GM23338 (cell line): ENCODE measurements around the gene KRTAP20-1. TPM values are rescaled to one million over a fixed set of nuclear protein-coding genes. Genes with fewer than 3 reads are reported as not detected.

Source experiments
- ATAC-seq: fragments of 200-7000 bp; cut with Tn5 transposase; 3 replicates; pipeline ENCODE4 v1.9.1; 2020
- DNase-seq: peaks from one replicate; pipeline ENCODE4 v3.0.0-alpha.2; 2015; ENCODE audit warnings: low spot score
- H2AFZ ChIP-seq: fragments of 200-600 bp; sonication (generic); 2 replicates; pipeline ENCODE4 v1.8.0; 2016; ENCODE audit warnings: antibody characterized with exemption, mild to moderate bottlenecking, moderate library complexity
- H3F3A ChIP-seq: fragments of 200-600 bp; sonication (generic); replicated peaks from 2 replicates; pipeline ENCODE4 v1.8.0; 2017; ENCODE audit warnings: antibody characterized with exemption, mixed run types, low read depth
- H3K27ac ChIP-seq: fragments of 200-600 bp; sonication (generic); 2 replicates; pipeline ENCODE4 v1.6.1; 2016; ENCODE audit warnings: low read depth
- H3K27me3 ChIP-seq: fragments of 200-600 bp; sonication (generic); 2 replicates; pipeline ENCODE4 v1.8.0; 2016; ENCODE audit warnings: mild to moderate bottlenecking, mixed run types, moderate library complexity; ENCODE audit not compliant: insufficient read depth
- H3K36me3 ChIP-seq: fragments of 200-600 bp; sonication (generic); 2 replicates; pipeline ENCODE4 v1.8.0; 2016; ENCODE audit warnings: mild to moderate bottlenecking; ENCODE audit not compliant: insufficient read depth
- H3K4me1 ChIP-seq: fragments of 200-600 bp; sonication (generic); 2 replicates; pipeline ENCODE4 v1.8.0; 2016; ENCODE audit warnings: mild to moderate bottlenecking, moderate library complexity; ENCODE audit not compliant: insufficient read depth
- H3K4me2 ChIP-seq: fragments of 200-600 bp; sonication (generic); 2 replicates; pipeline ENCODE4 v1.7.1; 2017; ENCODE audit warnings: mixed run types
- H3K4me3 ChIP-seq: fragments of 200-600 bp; sonication (generic); 2 replicates; pipeline ENCODE4 v1.6.1; 2016; ENCODE audit warnings: mixed run types
- H3K79me2 ChIP-seq: fragments of 200-600 bp; sonication (generic); replicated peaks from 2 replicates; pipeline ENCODE4 v1.8.0; 2017; ENCODE audit warnings: mild to moderate bottlenecking; ENCODE audit not compliant: insufficient read depth
- H3K9me2 ChIP-seq: fragments of 200-600 bp; sonication (generic); 2 replicates; pipeline ENCODE4 v1.8.0; 2017; ENCODE audit not compliant: insufficient read depth
- H4K20me1 ChIP-seq: fragments of 200-600 bp; sonication (generic); replicated peaks from 2 replicates; pipeline ENCODE4 v1.8.0; 2017; ENCODE audit warnings: mild to moderate bottlenecking; ENCODE audit not compliant: insufficient read depth
- H3K27ac Mint-ChIP-seq: 2 replicates; pipeline ENCODE4 v1.8.0; 2020; ENCODE audit warnings: inconsistent platforms, mild to moderate bottlenecking, moderate library complexity, mixed read lengths
- H3K27me3 Mint-ChIP-seq: 3 replicates; pipeline ENCODE4 v1.8.0; 2022; ENCODE audit warnings: low read depth, mild to moderate bottlenecking, moderate library complexity, mixed read lengths, inconsistent platforms; ENCODE audit not compliant: insufficient read depth, poor library complexity
- H3K36me3 Mint-ChIP-seq: 3 replicates; pipeline ENCODE4 v1.8.0; 2021; ENCODE audit warnings: low read depth, mild to moderate bottlenecking, inconsistent platforms, moderate library complexity, mixed read lengths
- H3K4me1 Mint-ChIP-seq: 3 replicates; pipeline ENCODE4 v1.8.0; 2020; ENCODE audit warnings: mild to moderate bottlenecking, inconsistent platforms, mixed read lengths
- H3K4me3 Mint-ChIP-seq: 3 replicates; pipeline ENCODE4 v1.8.0; 2021; ENCODE audit warnings: moderate library complexity, mild to moderate bottlenecking, inconsistent platforms, mixed read lengths
- H3K9me3 Mint-ChIP-seq: 3 replicates; pipeline ENCODE4 v1.8.0; 2020; ENCODE audit warnings: moderate library complexity, mild to moderate bottlenecking, inconsistent platforms, mixed read lengths
- CREB1 ChIP-seq: fragments of 250-450 bp; sonication (Bioruptor Pico); IDR thresholded peaks from 2 replicates; pipeline ENCODE4 v1.5.0; 2020; ENCODE audit warnings: low read depth, mild to moderate bottlenecking, moderate library complexity
- CTCF ChIP-seq, 2 experiments: fragments of 200-600 bp in 1 of 2; sonication (generic) in 1 of 2; conservative IDR thresholded peaks; 2 replicates each; pipeline versions ENCODE4 v1.5.1 to v1.6.1; 2016 to 2017; ENCODE audit warnings: antibody characterized with exemption in 2 of 2, low read depth in 2 of 2, mild to moderate bottlenecking in 2 of 2, moderate library complexity in 1 of 2
- EZH2 ChIP-seq: fragments of 200-600 bp; sonication (generic); IDR thresholded peaks from one replicate; pipeline ENCODE4 v1.8.0; 2017; ENCODE audit warnings: antibody characterized with exemption, mild to moderate bottlenecking, low read depth; ENCODE audit not compliant: unreplicated experiment
- EZH2phosphoT487 ChIP-seq: fragments of 200-600 bp; sonication (generic); IDR thresholded peaks from one replicate; pipeline ENCODE4 v1.8.1; 2018; ENCODE audit warnings: antibody characterized with exemption; ENCODE audit not compliant: unreplicated experiment
- JUNB ChIP-seq: IDR thresholded peaks from one replicate; pipeline ENCODE4 v1.6.1; 2016; ENCODE audit warnings: antibody characterized with exemption; ENCODE audit not compliant: unreplicated experiment
- NANOG ChIP-seq: IDR thresholded peaks from 2 replicates; pipeline ENCODE4 v1.6.1; 2016; ENCODE audit warnings: antibody characterized with exemption, borderline replicate concordance
- POLR2AphosphoS5 ChIP-seq: IDR thresholded peaks from 2 replicates; pipeline ENCODE4 v1.6.1; 2016; ENCODE audit warnings: antibody characterized with exemption, low read depth
- STAT1 ChIP-seq: IDR thresholded peaks from one replicate; pipeline ENCODE4 v1.6.1; 2016; ENCODE audit warnings: antibody characterized with exemption; ENCODE audit not compliant: unreplicated experiment
- ZNF114 ChIP-seq: fragments of 250-450 bp; sonication (Bioruptor Pico); IDR thresholded peaks from 2 replicates; pipeline ENCODE4 v1.5.0; 2020; ENCODE audit warnings: mild to moderate bottlenecking, moderate library complexity
- ZNF331 ChIP-seq: fragments of 250-450 bp; sonication (Bioruptor Pico); IDR thresholded peaks from 2 replicates; pipeline ENCODE4 v1.5.0; 2020; ENCODE audit warnings: low read depth, mild to moderate bottlenecking, moderate library complexity
- ZNF462 ChIP-seq: fragments of 250-450 bp; sonication (Bioruptor Pico); IDR thresholded peaks from 2 replicates; pipeline ENCODE4 v1.5.0; 2020; ENCODE audit warnings: mild to moderate bottlenecking, moderate library complexity
- polyA plus RNA-seq: library from polyadenylated mRNA; unstranded; fragments of >200 nt; fragmentation: Nextera tagmentation; extraction: Ambion mirVana; gene quantifications from 2 replicates; pipeline ENCODE4 v1.2.1, GENCODE V29; 2016
- total RNA-seq: library from RNA; depleted of rRNA; stranded (reverse); fragments of >200 nt; shearing (Covaris generic); gene quantifications from 2 replicates; pipeline ENCODE4 v1.2.3, GENCODE V29; 2014
- TF ChIP-seq, protein P1 (sequence below): IDR thresholded peaks from one replicate; pipeline ENCODE4 v1.6.1; 2018; ENCODE audit warnings: antibody characterized with exemption; ENCODE audit not compliant: unreplicated experiment
- TF ChIP-seq, protein P2 (sequence below): IDR thresholded peaks from 2 replicates; pipeline ENCODE4 v1.6.1; 2016; ENCODE audit warnings: antibody characterized with exemption

KRTAP20-1 gene
- total and polyA plus RNA-seq, 2 experiments from 2014 or later = not detected

DNA sequence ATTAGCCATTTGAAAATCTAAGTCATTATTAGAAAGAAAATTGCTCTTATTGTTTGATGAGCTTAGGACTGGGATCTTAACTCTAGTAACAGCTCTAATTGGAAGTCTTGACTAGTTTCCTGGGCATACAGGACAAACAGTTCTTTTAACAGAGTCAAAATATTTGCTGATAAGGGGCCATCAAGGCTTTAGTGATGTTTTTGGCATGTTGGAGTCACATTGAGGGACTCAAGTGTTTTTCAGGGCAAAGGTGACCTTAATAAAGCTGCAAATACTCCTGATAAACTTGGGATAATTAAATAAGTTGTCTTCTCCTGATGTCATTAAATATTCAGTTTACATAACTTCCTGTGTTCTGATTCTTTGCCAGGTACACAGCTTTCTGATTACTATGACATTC lies 48.6 kb upstream of the KRTAP20-1 start:
- peaks cover 7% of the 10 kb centered on the region for H3K9me2 ChIP-seq
- H3K27ac ChIP-seq = no peak overlapping the region
- Mint-ChIP-seq H3K9me3 (no peaks in the 10 kb centered on the region), H3K36me3 (no peaks in the 10 kb centered on the region), H3K27ac (no peak overlapping the region), H3K4me3 (no peak overlapping the region), H3K27me3 (no peaks in the 10 kb centered on the region), H3K4me1 (no peaks in the 10 kb centered on the region; the same call in 2 of the 3 replicates)
- no peak overlapping the region for H2AFZ ChIP-seq
- DNase-seq (no peak), ATAC-seq (no peak)
- H3K27me3 ChIP-seq = no peaks in the 10 kb centered on the region
- no peaks in the 10 kb centered on the region for H3F3A ChIP-seq
- H3K36me3 ChIP-seq = no peaks in the 10 kb centered on the region
- H3K79me2 ChIP-seq = no peaks in the 10 kb centered on the region
- H3K4me1 ChIP-seq = no peaks in the 10 kb centered on the region
- H3K4me2 ChIP-seq = no peak overlapping the region
- no peak overlapping the region for H3K4me3 ChIP-seq
- no peaks in the 10 kb centered on the region for H4K20me1 ChIP-seq
- TF ChIP-seq, protein P1, sequence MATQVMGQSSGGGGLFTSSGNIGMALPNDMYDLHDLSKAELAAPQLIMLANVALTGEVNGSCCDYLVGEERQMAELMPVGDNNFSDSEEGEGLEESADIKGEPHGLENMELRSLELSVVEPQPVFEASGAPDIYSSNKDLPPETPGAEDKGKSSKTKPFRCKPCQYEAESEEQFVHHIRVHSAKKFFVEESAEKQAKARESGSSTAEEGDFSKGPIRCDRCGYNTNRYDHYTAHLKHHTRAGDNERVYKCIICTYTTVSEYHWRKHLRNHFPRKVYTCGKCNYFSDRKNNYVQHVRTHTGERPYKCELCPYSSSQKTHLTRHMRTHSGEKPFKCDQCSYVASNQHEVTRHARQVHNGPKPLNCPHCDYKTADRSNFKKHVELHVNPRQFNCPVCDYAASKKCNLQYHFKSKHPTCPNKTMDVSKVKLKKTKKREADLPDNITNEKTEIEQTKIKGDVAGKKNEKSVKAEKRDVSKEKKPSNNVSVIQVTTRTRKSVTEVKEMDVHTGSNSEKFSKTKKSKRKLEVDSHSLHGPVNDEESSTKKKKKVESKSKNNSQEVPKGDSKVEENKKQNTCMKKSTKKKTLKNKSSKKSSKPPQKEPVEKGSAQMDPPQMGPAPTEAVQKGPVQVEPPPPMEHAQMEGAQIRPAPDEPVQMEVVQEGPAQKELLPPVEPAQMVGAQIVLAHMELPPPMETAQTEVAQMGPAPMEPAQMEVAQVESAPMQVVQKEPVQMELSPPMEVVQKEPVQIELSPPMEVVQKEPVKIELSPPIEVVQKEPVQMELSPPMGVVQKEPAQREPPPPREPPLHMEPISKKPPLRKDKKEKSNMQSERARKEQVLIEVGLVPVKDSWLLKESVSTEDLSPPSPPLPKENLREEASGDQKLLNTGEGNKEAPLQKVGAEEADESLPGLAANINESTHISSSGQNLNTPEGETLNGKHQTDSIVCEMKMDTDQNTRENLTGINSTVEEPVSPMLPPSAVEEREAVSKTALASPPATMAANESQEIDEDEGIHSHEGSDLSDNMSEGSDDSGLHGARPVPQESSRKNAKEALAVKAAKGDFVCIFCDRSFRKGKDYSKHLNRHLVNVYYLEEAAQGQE = no peak
- TF ChIP-seq ZNF114 (CRISPR knock-in tag) (no peak), CREB1 (CRISPR knock-in tag) (no peak), EZH2phosphoT487 (no peak), ZNF331 (CRISPR knock-in tag) (no peak), STAT1 (no peak), EZH2 (no peak), NANOG (no peak), CTCF (conservative IDR thresholded peaks at IDR 0.05; ENCODE audit: low read depth in 2 of 2) (no peak), JUNB (no peak), POLR2AphosphoS5 (no peak), ZNF462 (CRISPR knock-in tag) (no peak)
- TF ChIP-seq, protein P2, sequence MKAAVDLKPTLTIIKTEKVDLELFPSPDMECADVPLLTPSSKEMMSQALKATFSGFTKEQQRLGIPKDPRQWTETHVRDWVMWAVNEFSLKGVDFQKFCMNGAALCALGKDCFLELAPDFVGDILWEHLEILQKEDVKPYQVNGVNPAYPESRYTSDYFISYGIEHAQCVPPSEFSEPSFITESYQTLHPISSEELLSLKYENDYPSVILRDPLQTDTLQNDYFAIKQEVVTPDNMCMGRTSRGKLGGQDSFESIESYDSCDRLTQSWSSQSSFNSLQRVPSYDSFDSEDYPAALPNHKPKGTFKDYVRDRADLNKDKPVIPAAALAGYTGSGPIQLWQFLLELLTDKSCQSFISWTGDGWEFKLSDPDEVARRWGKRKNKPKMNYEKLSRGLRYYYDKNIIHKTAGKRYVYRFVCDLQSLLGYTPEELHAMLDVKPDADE = no peak
